ENCODE data around the gene METTL1.
A peak's percentile ranks its signal among the peaks of the same experiment; 100 is the strongest.

METTL1 gene

GRCh38 chr12:57762463-57762862, 9.4 kb downstream of the METTL1 start:
- no peak for DNase-seq (ENCODE audit: extremely low read depth, low read depth)
- no peak for TF ChIP-seq CTCF (IDR thresholded peaks at IDR 0.05; ENCODE audit: low read depth, low read length)

- no peak for TF ChIP-seq CTCF (IDR thresholded peaks at IDR 0.05; ENCODE audit: low read depth, low read length)
- no peak for DNase-seq (ENCODE audit: extremely low read depth, low read depth)
Measured at GRCh38 chr12:57761391-57761998, 10.4 kb downstream of the METTL1 start.

- TF ChIP-seq CTCF (IDR thresholded peaks at IDR 0.05; ENCODE audit: low read depth, low read length) = no peak
- DNase-seq (ENCODE audit: extremely low read depth, low read depth) = no peak
Measured at GRCh38 chr12:57760347-57760982, 11.4 kb downstream of the METTL1 start.

GRCh38 chr12:57759360-57759980, 12.4 kb downstream of the METTL1 start:
- TF ChIP-seq CTCF (IDR thresholded peaks at IDR 0.05; ENCODE audit: low read depth, low read length) = peak; percentile 26
- no peak for DNase-seq (ENCODE audit: extremely low read depth, low read depth)

GRCh38 chr12:57758552-57759359, 13.1 kb downstream of the METTL1 start:
- DNase-seq (ENCODE audit: extremely low read depth, low read depth) = no peak
- TF ChIP-seq CTCF (IDR thresholded peaks at IDR 0.05; ENCODE audit: low read depth, low read length) = no peak

GRCh38 chr12:57757771-57758170, 14.1 kb downstream of the METTL1 start:
- TF ChIP-seq CTCF (IDR thresholded peaks at IDR 0.05; ENCODE audit: low read depth, low read length) = no peak
- DNase-seq (ENCODE audit: extremely low read depth, low read depth) = no peak
